Trophoblast cell (in vitro differentiated cells and primary cell): ENCODE results near the gene MYO5B.

ENCODE experiments used
- DNase-seq, 2 donors: peaks; one replicate each; pipeline ENCODE4 v3.0.0-alpha.2; 2016
- H2AFZ ChIP-seq: 2 replicates; pipeline ENCODE4 v1.6.1; 2013; ENCODE audit warnings: low read length, moderate library complexity, mild to moderate bottlenecking; ENCODE audit not compliant: insufficient read depth, poor library complexity
- H2AK5ac ChIP-seq: 2 replicates; pipeline ENCODE4 v1.6.1; 2013; ENCODE audit warnings: mild to moderate bottlenecking, low read length
- H2BK120ac ChIP-seq: 2 replicates; pipeline ENCODE4 v1.6.1; 2013; ENCODE audit warnings: low read length, mild to moderate bottlenecking, moderate library complexity; ENCODE audit not compliant: insufficient read depth, poor library complexity
- H2BK12ac ChIP-seq: 2 replicates; pipeline ENCODE4 v1.6.1; 2013; ENCODE audit warnings: mild to moderate bottlenecking, low read length, moderate library complexity
- H2BK5ac ChIP-seq: 2 replicates; pipeline ENCODE4 v1.6.1; 2013; ENCODE audit warnings: low read length, low read depth, moderate library complexity, mild to moderate bottlenecking; ENCODE audit not compliant: poor library complexity
- H3K14ac ChIP-seq: 2 replicates; pipeline ENCODE4 v1.6.1; 2013; ENCODE audit warnings: mild to moderate bottlenecking, low read length
- H3K18ac ChIP-seq: 2 replicates; pipeline ENCODE4 v1.6.1; 2013; ENCODE audit warnings: mild to moderate bottlenecking, low read length
- H3K23ac ChIP-seq: 2 replicates; pipeline ENCODE4 v1.6.1; 2013; ENCODE audit warnings: low read length
- H3K27ac ChIP-seq: 2 replicates; pipeline ENCODE4 v1.5.1; 2013; ENCODE audit warnings: low read depth, mild to moderate bottlenecking, inconsistent platforms, low read length, moderate library complexity
- H3K27me3 ChIP-seq: 2 replicates; pipeline ENCODE4 v1.6.1; 2013; ENCODE audit warnings: inconsistent platforms, mild to moderate bottlenecking, low read length, moderate library complexity; ENCODE audit not compliant: insufficient read depth
- H3K36me3 ChIP-seq, 2 experiments: 1 replicate in 1 of 2; 2 replicates in 1 of 2; pipeline ENCODE4 v1.6.1; 2013; ENCODE audit warnings: low read length in 2 of 2, mild to moderate bottlenecking in 2 of 2, moderate library complexity in 1 of 2; ENCODE audit not compliant: insufficient read depth in 2 of 2, control insufficient read depth in 1 of 2
- H3K4ac ChIP-seq: 2 replicates; pipeline ENCODE4 v1.6.1; 2013; ENCODE audit warnings: low read depth, mild to moderate bottlenecking, low read length, moderate library complexity
- H3K4me1 ChIP-seq, 2 experiments: 1 replicate in 1 of 2; 2 replicates in 1 of 2; pipeline ENCODE4 v1.6.1; 2013; ENCODE audit warnings: low read length in 2 of 2, mild to moderate bottlenecking in 2 of 2, moderate library complexity in 1 of 2; ENCODE audit not compliant: insufficient read depth in 2 of 2, control insufficient read depth in 1 of 2
- H3K4me2 ChIP-seq: 2 replicates; pipeline ENCODE4 v1.6.1; 2013; ENCODE audit warnings: inconsistent platforms, mild to moderate bottlenecking, low read length, moderate library complexity
- H3K4me3 ChIP-seq: 2 replicates; pipeline ENCODE4 v1.5.1; 2013; ENCODE audit warnings: mild to moderate bottlenecking, low read depth, low read length, inconsistent platforms
- H3K79me1 ChIP-seq: one replicate; pipeline ENCODE4 v1.6.1; 2013; ENCODE audit warnings: low read length
- H3K79me2 ChIP-seq: 2 replicates; pipeline ENCODE4 v1.6.1; 2013; ENCODE audit warnings: low read length, mild to moderate bottlenecking; ENCODE audit not compliant: control insufficient read depth, insufficient read depth, poor library complexity
- H3K9ac ChIP-seq: 2 replicates; pipeline ENCODE4 v1.6.1; 2013; ENCODE audit warnings: mild to moderate bottlenecking, low read length
- H3K9me3 ChIP-seq: 2 replicates; pipeline ENCODE4 v1.6.1; 2013; ENCODE audit warnings: low read depth, mild to moderate bottlenecking, control low read depth, inconsistent platforms, low read length; ENCODE audit not compliant: insufficient read depth
- H4K12ac ChIP-seq: 2 replicates; pipeline ENCODE4 v1.6.1; 2013; ENCODE audit warnings: low read depth, mild to moderate bottlenecking, low read length, moderate library complexity
- H4K8ac ChIP-seq: 2 replicates; pipeline ENCODE4 v1.6.1; 2013; ENCODE audit warnings: low read depth, mild to moderate bottlenecking, low read length, moderate library complexity
- H4K91ac ChIP-seq: one replicate; pipeline ENCODE4 v1.6.1; 2013; ENCODE audit warnings: low read depth, mild to moderate bottlenecking, low read length, moderate library complexity
- WGBS: extraction: QIAGEN DNeasy Blood & Tissue Kit; methylation state at CpG from one replicate; pipeline ENCODE4 v1.1.7; 2013; ENCODE audit warnings: missing lambda C conversion rate; ENCODE audit not compliant: insufficient read length, insufficient coverage; ENCODE audit errors: extremely low coverage; 5-methylcytosine and 5-hydroxymethylcytosine counted together

MYO5B gene

GRCh38 chr18:49859725-49860124, 335.2 kb downstream of the MYO5B start:
- Histone ChIP-seq H2BK12ac (no peak overlapping the region), H2AK5ac (no peak overlapping the region), H2BK5ac (no peak overlapping the region), H3K14ac (no peak overlapping the region), H2BK120ac (no peak overlapping the region), H4K12ac (no peak overlapping the region), H3K4me3 (no peak overlapping the region), H3K4ac (no peak overlapping the region), H3K18ac (no peak overlapping the region), H3K23ac (no peak overlapping the region), H4K91ac (no peak overlapping the region), H3K4me1 (peaks cover 0 to 3% of the 10 kb centered on the region in 2 experiments), H3K4me2 (no peak overlapping the region), H4K8ac (no peak overlapping the region), H3K27ac (no peak overlapping the region), H3K79me2 (no peaks in the 10 kb centered on the region), H3K9ac (no peak overlapping the region), H2AFZ (no peak overlapping the region), H3K79me1 (no peaks in the 10 kb centered on the region), H3K27me3 (no peaks in the 10 kb centered on the region), H3K36me3 (peaks cover 2 to 7% of the 10 kb centered on the region in 2 experiments), H3K9me3 (no peaks in the 10 kb centered on the region)
- no CpG with 5 or more reads among the region's 12 CpGs for WGBS
- no peak for DNase-seq

GRCh38 chr18:49859021-49859359, 336.0 kb downstream of the MYO5B start:
- peaks cover 0 to 3% of the 10 kb centered on the region in 2 experiments for H3K4me1 ChIP-seq
- H3K4me3 ChIP-seq, result no peak overlapping the region
- H3K23ac ChIP-seq, result no peak overlapping the region
- no peak for DNase-seq
- H3K36me3 ChIP-seq, result peaks cover 2 to 7% of the 10 kb centered on the region in 2 experiments
- H4K8ac ChIP-seq, result no peak overlapping the region
- H3K27ac ChIP-seq, result no peak overlapping the region
- H2BK5ac ChIP-seq, result no peak overlapping the region
- H2AFZ ChIP-seq, result no peak overlapping the region
- no peak overlapping the region for H3K4me2 ChIP-seq
- H3K18ac ChIP-seq, result no peak overlapping the region
- H3K4ac ChIP-seq, result no peak overlapping the region
- no peak overlapping the region for H2BK12ac ChIP-seq
- no peaks in the 10 kb centered on the region for H3K27me3 ChIP-seq
- WGBS, result no CpG with 5 or more reads among the region's 6 CpGs
- H3K9me3 ChIP-seq, result no peaks in the 10 kb centered on the region
- no peak overlapping the region for H4K12ac ChIP-seq
- H3K14ac ChIP-seq, result no peak overlapping the region
- H3K9ac ChIP-seq, result no peak overlapping the region
- H2BK120ac ChIP-seq, result no peak overlapping the region
- no peak overlapping the region for H4K91ac ChIP-seq
- H2AK5ac ChIP-seq, result no peak overlapping the region
- H3K79me2 ChIP-seq, result no peaks in the 10 kb centered on the region
- no peaks in the 10 kb centered on the region for H3K79me1 ChIP-seq

- no peak overlapping the region for H3K4me2 ChIP-seq
- H2BK120ac ChIP-seq, result no peak overlapping the region
- H3K9me3 ChIP-seq, result no peaks in the 10 kb centered on the region
- H2AK5ac ChIP-seq, result no peak overlapping the region
- H2BK5ac ChIP-seq, result no peak overlapping the region
- no peak overlapping the region for H2AFZ ChIP-seq
- no peak overlapping the region for H3K18ac ChIP-seq
- H3K79me1 ChIP-seq, result no peaks in the 10 kb centered on the region
- H4K8ac ChIP-seq, result no peak overlapping the region
- H3K4ac ChIP-seq, result no peak overlapping the region
- peaks cover 0 to 3% of the 10 kb centered on the region in 2 experiments for H3K4me1 ChIP-seq
- H3K36me3 ChIP-seq, result peaks cover 2 to 8% of the 10 kb centered on the region in 2 experiments
- H3K4me3 ChIP-seq, result no peak overlapping the region
- no peaks in the 10 kb centered on the region for H3K79me2 ChIP-seq
- DNase-seq, result peak; percentile 49 to 82
- no peak overlapping the region for H3K14ac ChIP-seq
- no peak overlapping the region for H4K91ac ChIP-seq
- no peaks in the 10 kb centered on the region for H3K27me3 ChIP-seq
- WGBS, result no CpG with 5 or more reads among the region's 11 CpGs
- H4K12ac ChIP-seq, result no peak overlapping the region
- H3K23ac ChIP-seq, result no peak overlapping the region
- no peak overlapping the region for H3K9ac ChIP-seq
- no peak overlapping the region for H2BK12ac ChIP-seq
- H3K27ac ChIP-seq, result no peak overlapping the region
Observed at GRCh38 chr18:49858309-49859020, 336.5 kb downstream of the MYO5B start.

GRCh38 chr18:49857708-49858107, 337.2 kb downstream of the MYO5B start:
- Histone ChIP-seq H4K91ac (no peak overlapping the region), H3K4me2 (no peak overlapping the region), H3K9me3 (no peaks in the 10 kb centered on the region), H2AK5ac (no peak overlapping the region), H4K12ac (no peak overlapping the region), H2AFZ (no peak overlapping the region), H3K23ac (no peak overlapping the region), H3K14ac (no peak overlapping the region), H3K18ac (no peak overlapping the region), H3K4ac (no peak overlapping the region), H3K79me2 (no peaks in the 10 kb centered on the region), H4K8ac (no peak overlapping the region), H3K27ac (no peak overlapping the region), H3K79me1 (no peaks in the 10 kb centered on the region), H2BK120ac (no peak overlapping the region), H3K36me3 (peaks cover 6 to 11% of the 10 kb centered on the region in 2 experiments), H2BK5ac (no peak overlapping the region), H3K9ac (no peak overlapping the region), H2BK12ac (no peak overlapping the region), H3K27me3 (no peaks in the 10 kb centered on the region), H3K4me1 (peaks cover 0 to 3% of the 10 kb centered on the region in 2 experiments), H3K4me3 (no peak overlapping the region)
- WGBS, result no CpG with 5 or more reads among the region's 3 CpGs
- no peak for DNase-seq
